Fibroblast of lung (primary cell): ENCODE results near the gene ZNF653. TPM values are rescaled to one million over a fixed set of nuclear protein-coding genes. Genes with fewer than 3 reads are reported as not detected.

ENCODE experiments used
- DNase-seq, 2 donors: peaks; one replicate each; pipeline versions ENCODE4 v3.0.0 to v3.0.0-alpha.2; 2010; ENCODE audit warnings: low read depth in 2 of 2
- H2AFZ ChIP-seq: 2 replicates; pipeline ENCODE4 v1.5.1; 2012; ENCODE audit warnings: low read length, control low read depth, inconsistent platforms
- H3K27ac ChIP-seq: 2 replicates; pipeline ENCODE4 v1.5.1; 2011; ENCODE audit warnings: low read length, control low read depth; ENCODE audit not compliant: insufficient read depth
- H3K27me3 ChIP-seq: 2 replicates; pipeline ENCODE4 v1.5.1; 2011; ENCODE audit warnings: mild to moderate bottlenecking, low read length; ENCODE audit not compliant: control insufficient read depth, insufficient read depth
- H3K36me3 ChIP-seq: 2 replicates; pipeline ENCODE4 v1.5.1; 2011; ENCODE audit warnings: low read length; ENCODE audit not compliant: control insufficient read depth, insufficient read depth
- H3K4me1 ChIP-seq: 2 replicates; pipeline ENCODE4 v1.5.1; 2011; ENCODE audit warnings: low read length; ENCODE audit not compliant: control insufficient read depth, insufficient read depth; ENCODE audit errors: extremely low read depth
- H3K4me2 ChIP-seq: 2 replicates; pipeline ENCODE4 v1.5.1; 2011; ENCODE audit warnings: low read length, control low read depth; ENCODE audit not compliant: insufficient read depth; ENCODE audit errors: extremely low read depth
- H3K4me3 ChIP-seq, 4 experiments: fragments of 200-600 bp in 1 of 4; sonication (generic) in 1 of 4; replicated peaks in 1 of 4; 2 replicates each; pipeline ENCODE4 v1.5.1; 2011 to 2016; ENCODE audit warnings: low read length in 4 of 4, low read depth in 3 of 4, mild to moderate bottlenecking in 3 of 4, control low read depth in 2 of 4, inconsistent platforms in 1 of 4, mixed read lengths in 1 of 4; ENCODE audit not compliant: insufficient read depth in 1 of 4; ENCODE audit errors: control extremely low read depth in 1 of 4
- H3K79me2 ChIP-seq: 2 replicates; pipeline ENCODE4 v1.5.1; 2012; ENCODE audit warnings: mild to moderate bottlenecking, low read length, inconsistent platforms; ENCODE audit not compliant: control insufficient read depth, insufficient read depth
- H3K9ac ChIP-seq: 2 replicates; pipeline ENCODE4 v1.5.1; 2011; ENCODE audit warnings: mild to moderate bottlenecking, low read length, control low read depth; ENCODE audit not compliant: insufficient read depth
- H3K9me3 ChIP-seq: 2 replicates; pipeline ENCODE4 v1.5.1; 2012; ENCODE audit warnings: low read depth, low read length; ENCODE audit not compliant: control insufficient read depth, insufficient read depth
- H4K20me1 ChIP-seq: 2 replicates; pipeline ENCODE4 v1.5.1; 2011; ENCODE audit warnings: low read length; ENCODE audit not compliant: control insufficient read depth, insufficient read depth; ENCODE audit errors: extremely low read depth
- CTCF ChIP-seq, 2 donors: IDR thresholded peaks in 1 of 2; conservative IDR thresholded peaks in 1 of 2; 1 replicate in 1 of 2; 2 replicates in 1 of 2; pipeline ENCODE4 v1.5.1; 2011 to 2012; ENCODE audit warnings: low read length in 2 of 2, control low read depth in 1 of 2, inconsistent platforms in 1 of 2, low read depth in 1 of 2, mild to moderate bottlenecking in 1 of 2
- EZH2 ChIP-seq: IDR thresholded peaks from 2 replicates; pipeline ENCODE4 v1.5.1; 2012; ENCODE audit warnings: low read length, control low read depth, mild to moderate bottlenecking; ENCODE audit errors: missing control alignments
- polyA plus RNA-seq, 2 donors: library from polyadenylated mRNA; depleted of rRNA in 1 of 2; stranded (reverse) in 1 of 2; unstranded in 1 of 2; fragments of >200 nt; gene quantifications; 2 replicates each; pipeline ENCODE4 v1.2.1, GENCODE V29; 2011 to 2012; ENCODE audit warnings: missing spikeins in 1 of 2
- total RNA-seq: library from RNA; depleted of rRNA; stranded (reverse); fragments of >200 nt; gene quantifications from 2 replicates; pipeline ENCODE4 v1.2.1, GENCODE V29; 2014

ZNF653 gene
- total and polyA plus RNA-seq, 2 donors (not counting 1 experiment from before 2014, with no cell fraction given): 3.1 to 3.5 TPM

- Histone ChIP-seq H3K79me2 (no peaks in the 10 kb centered on the region), H2AFZ (peak overlapping the region; percentile 65), H3K4me3 (peak overlapping the region; percentile 16 to 50 (median 38)), H4K20me1 (no peaks in the 10 kb centered on the region), H3K27ac (peak overlapping the region; percentile 84), H3K9me3 (no peaks in the 10 kb centered on the region), H3K9ac (peak overlapping the region; percentile 58), H3K4me2 (peak overlapping the region; percentile 55), H3K27me3 (no peaks in the 10 kb centered on the region), H3K4me1 (peaks cover 24% of the 10 kb centered on the region), H3K36me3 (no peaks in the 10 kb centered on the region)
- TF ChIP-seq EZH2: no peak
- TF ChIP-seq CTCF (conservative IDR thresholded peaks at IDR 0.05 in 1 of 2, IDR thresholded peaks at IDR 0.05 in 1 of 2; ENCODE audit: low read depth in 1 of 2, low read length in 2 of 2): peak; percentile 64 to 86
- peak; percentile 82 to 89 for DNase-seq
These were observed 30.4 kb upstream of the ZNF653 start for GRCh38 chr19:11535792-11536595.

GRCh38 chr19:11534948-11535347 is 29.3 kb upstream of the ZNF653 start:
- Histone ChIP-seq H3K36me3 (no peaks in the 10 kb centered on the region), H2AFZ (no peak overlapping the region), H4K20me1 (no peaks in the 10 kb centered on the region), H3K9me3 (no peaks in the 10 kb centered on the region), H3K27me3 (no peaks in the 10 kb centered on the region), H3K4me1 (peaks cover 29% of the 10 kb centered on the region), H3K9ac (no peak overlapping the region), H3K27ac (peak overlapping the region; percentile 84), H3K79me2 (no peaks in the 10 kb centered on the region), H3K4me3 (no peak overlapping the region), H3K4me2 (no peak overlapping the region)
- TF ChIP-seq CTCF (conservative IDR thresholded peaks at IDR 0.05 in 1 of 2, IDR thresholded peaks at IDR 0.05 in 1 of 2; ENCODE audit: low read depth in 1 of 2, low read length in 2 of 2): no peak
- no peak for TF ChIP-seq EZH2
- no peak for DNase-seq

- Histone ChIP-seq H3K9ac (no peak overlapping the region), H3K36me3 (no peaks in the 10 kb centered on the region), H3K27me3 (no peaks in the 10 kb centered on the region), H3K4me1 (peaks cover 28% of the 10 kb centered on the region), H4K20me1 (no peaks in the 10 kb centered on the region), H3K27ac (no peak overlapping the region), H3K4me3 (no peak overlapping the region), H3K79me2 (no peaks in the 10 kb centered on the region), H2AFZ (no peak overlapping the region), H3K9me3 (no peaks in the 10 kb centered on the region), H3K4me2 (no peak overlapping the region)
- TF ChIP-seq EZH2 (no peak), CTCF (conservative IDR thresholded peaks at IDR 0.05 in 1 of 2, IDR thresholded peaks at IDR 0.05 in 1 of 2; ENCODE audit: low read depth in 1 of 2, low read length in 2 of 2) (no peak)
- no peak for DNase-seq
These were observed 28.9 kb upstream of the ZNF653 start for GRCh38 chr19:11534538-11534937.
